K562 (cell line): ENCODE data around the gene MAMDC4.

Experiments used
- ARHGAP35 ChIP-seq: fragments of 450-650 bp; IDR thresholded peaks from 2 replicates; pipeline ENCODE4 v1.6.1; 2018; ENCODE audit not compliant: partially characterized antibody
- EP300 ChIP-seq: IDR thresholded peaks from 2 replicates; pipeline ENCODE4 v1.6.1; 2012; ENCODE audit warnings: low read length, improper control_type of control experiment
- MAFK ChIP-seq: IDR thresholded peaks from 2 replicates; pipeline ENCODE4 v1.6.1; 2011; ENCODE audit warnings: low read length, improper control_type of control experiment
- NR2C2 ChIP-seq, 2 experiments: fragments of 200-800 bp in 1 of 2; sonication (Bioruptor generic) in 1 of 2; sonication (generic) in 1 of 2; formaldehyde crosslinking in 1 of 2; IDR thresholded peaks; 2 replicates each; pipeline versions ENCODE4 v1.6.1 to v1.8.0; 2016 to 2022; ENCODE audit warnings: mild to moderate bottlenecking in 1 of 2, missing compliant biosample characterization in 1 of 2, missing genetic modification characterization in 1 of 2, missing genetic modification reagents in 1 of 2
- SREBF2 ChIP-seq: sonication (generic); formaldehyde crosslinking; IDR thresholded peaks from 2 replicates; pipeline ENCODE4 v1.4.0; 2020; ENCODE audit warnings: mild to moderate bottlenecking, missing genetic modification reagents
- YY1 ChIP-seq, 3 experiments: IDR thresholded peaks; 2 replicates each; pipeline ENCODE4 v1.6.1; 2011; ENCODE audit warnings: low read length in 2 of 3, mild to moderate bottlenecking in 2 of 3, moderate library complexity in 2 of 3, borderline replicate concordance in 1 of 3, control low read depth in 1 of 3, low read depth in 1 of 3; ENCODE audit not compliant: insufficient read depth in 3 of 3, insufficient replicate concordance in 2 of 3, control insufficient read depth in 1 of 3, insufficient read length in 1 of 3; ENCODE audit errors: extremely low read depth in 1 of 3
- TF ChIP-seq, protein P1 (sequence below): fragments of 250-450 bp; sonication (Bioruptor Pico); IDR thresholded peaks from 2 replicates; pipeline ENCODE4 v1.5.0; 2021
- TF ChIP-seq, protein P2 (sequence below): fragments of 450-650 bp; formaldehyde crosslinking; IDR thresholded peaks from 2 replicates; pipeline ENCODE4 v1.4.0; 2020; ENCODE audit warnings: mild to moderate bottlenecking, moderate library complexity

DNA sequence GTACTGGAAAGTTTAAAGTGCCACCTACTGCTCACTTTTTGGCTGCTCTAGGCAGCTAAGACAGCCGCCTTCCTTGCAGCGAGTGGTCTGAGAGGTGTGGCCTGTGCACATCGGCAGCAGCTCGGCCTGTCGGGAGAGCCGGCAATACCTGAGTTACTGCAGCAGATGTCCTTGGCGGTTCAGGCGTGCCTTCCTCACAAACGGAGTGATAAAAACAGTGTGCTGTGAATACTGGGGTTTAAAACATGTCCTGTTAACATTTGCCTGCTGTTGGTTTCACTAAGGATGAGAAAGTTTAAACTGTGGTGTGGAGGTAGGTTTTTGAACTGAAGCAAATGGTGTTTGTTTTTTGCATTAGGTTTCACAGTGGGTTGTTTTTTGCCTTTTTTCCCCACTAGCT, 47.0 kb downstream of the MAMDC4 start:
- no peak for TF ChIP-seq SREBF2 (CRISPR knock-in tag)
- no peak for TF ChIP-seq NR2C2 (CRISPR knock-in tag; IDR thresholded peaks at IDR 0.05)
- TF ChIP-seq NR2C2 (tag; IDR thresholded peaks at IDR 0.05): no peak
- TF ChIP-seq, protein P1, sequence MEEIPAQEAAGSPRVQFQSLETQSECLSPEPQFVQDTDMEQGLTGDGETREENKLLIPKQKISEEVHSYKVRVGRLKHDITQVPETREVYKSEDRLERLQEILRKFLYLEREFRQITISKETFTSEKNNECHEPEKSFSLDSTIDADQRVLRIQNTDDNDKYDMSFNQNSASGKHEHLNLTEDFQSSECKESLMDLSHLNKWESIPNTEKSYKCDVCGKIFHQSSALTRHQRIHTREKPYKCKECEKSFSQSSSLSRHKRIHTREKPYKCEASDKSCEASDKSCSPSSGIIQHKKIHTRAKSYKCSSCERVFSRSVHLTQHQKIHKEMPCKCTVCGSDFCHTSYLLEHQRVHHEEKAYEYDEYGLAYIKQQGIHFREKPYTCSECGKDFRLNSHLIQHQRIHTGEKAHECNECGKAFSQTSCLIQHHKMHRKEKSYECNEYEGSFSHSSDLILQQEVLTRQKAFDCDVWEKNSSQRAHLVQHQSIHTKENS (CRISPR knock-in tag): no peak
- TF ChIP-seq, protein P2, sequence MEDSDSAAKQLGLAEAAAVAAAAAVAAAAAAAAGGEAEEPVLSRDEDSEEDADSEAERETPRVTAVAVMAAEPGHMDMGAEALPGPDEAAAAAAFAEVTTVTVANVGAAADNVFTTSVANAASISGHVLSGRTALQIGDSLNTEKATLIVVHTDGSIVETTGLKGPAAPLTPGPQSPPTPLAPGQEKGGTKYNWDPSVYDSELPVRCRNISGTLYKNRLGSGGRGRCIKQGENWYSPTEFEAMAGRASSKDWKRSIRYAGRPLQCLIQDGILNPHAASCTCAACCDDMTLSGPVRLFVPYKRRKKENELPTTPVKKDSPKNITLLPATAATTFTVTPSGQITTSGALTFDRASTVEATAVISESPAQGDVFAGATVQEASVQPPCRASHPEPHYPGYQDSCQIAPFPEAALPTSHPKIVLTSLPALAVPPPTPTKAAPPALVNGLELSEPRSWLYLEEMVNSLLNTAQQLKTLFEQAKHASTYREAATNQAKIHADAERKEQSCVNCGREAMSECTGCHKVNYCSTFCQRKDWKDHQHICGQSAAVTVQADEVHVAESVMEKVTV (CRISPR knock-in tag): no peak
- no peak for TF ChIP-seq YY1 (IDR thresholded peaks at IDR 0.05; ENCODE audit: borderline replicate concordance in 1 of 3, control insufficient read depth in 1 of 3, extremely low read depth in 1 of 3, insufficient read depth in 3 of 3, insufficient read length in 1 of 3, insufficient replicate concordance in 2 of 3, low read depth in 1 of 3, low read length in 2 of 3)
- TF ChIP-seq EP300: no peak
- no peak for TF ChIP-seq ARHGAP35
- no peak for TF ChIP-seq MAFK
